ENCODE results near the gene AJM1. TPM values are rescaled to one million over a fixed set of nuclear protein-coding genes. Genes with fewer than 3 reads are reported as not detected.

Gene AJM1
- total RNA-seq, 1 experiment from 2014 or later, result 7.1 TPM

- Histone ChIP-seq H3K9me2 (ENCODE audit: insufficient read depth) (no peaks in the 10 kb centered on the region), H3K9ac (ENCODE audit: low read length) (no peak overlapping the region), H3K27ac (ENCODE audit: low read depth, low read length) (no peak overlapping the region), H3K36me3 (ENCODE audit: control insufficient read depth in 1 of 2, insufficient read depth in 2 of 2, low read length in 2 of 2) (0 out of 4 replicates have a peak, but pooled peaks cover 3% of the 10 kb centered on the region in 2 experiments), H3K9me3 (ENCODE audit: control insufficient read depth in 1 of 2, insufficient read depth in 1 of 2, low read depth in 1 of 2, low read length in 2 of 2) (no peaks in the 10 kb centered on the region), H3K4me1 (ENCODE audit: control insufficient read depth in 1 of 2, insufficient read depth in 2 of 2, low read length in 2 of 2) (peaks cover 11 to 16% of the 10 kb centered on the region in 2 experiments), H4K20me1 (ENCODE audit: insufficient read depth) (no peaks in the 10 kb centered on the region), H3K27me3 (ENCODE audit: insufficient read depth, low read length) (no peaks in the 10 kb centered on the region), H3K79me2 (ENCODE audit: insufficient read depth, low read length) (no peaks in the 10 kb centered on the region), H3K4me3 (replicated peaks in 1 of 2; ENCODE audit: low read depth in 1 of 2, low read length in 2 of 2) (no peak overlapping the region), H3K4me2 (ENCODE audit: low read length) (no peak overlapping the region), H2AFZ (ENCODE audit: low read depth, low read length, poor library complexity, severe bottlenecking) (no peak overlapping the region)
- RAD21 ChIA-PET (ENCODE audit: low non-redundant PET in 1 of 2, low total read pairs in 2 of 2, uncharacterized antibody in 2 of 2, unreplicated experiment in 2 of 2), result no interaction called here
- CTCF ChIA-PET, result no interaction called here
- ATAC-seq, result no peak
- intact Hi-C loops (cut with micrococcal nuclease), result no loop called here
- no peak for DNase-seq (ENCODE audit: low read depth, low spot score)
- no TSS peak for BruUV-seq (replicated peaks)
- POLR2A ChIA-PET, result interaction anchor here (0.5 kb wide), 1 partner anchor 112 kb away, joined by 3 read pairs; no protein-coding TSS in a partner anchor
- TF ChIP-seq, protein P1, sequence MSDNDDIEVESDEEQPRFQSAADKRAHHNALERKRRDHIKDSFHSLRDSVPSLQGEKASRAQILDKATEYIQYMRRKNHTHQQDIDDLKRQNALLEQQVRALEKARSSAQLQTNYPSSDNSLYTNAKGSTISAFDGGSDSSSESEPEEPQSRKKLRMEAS (IDR thresholded peaks at IDR 0.05), result no peak
- no peak for TF ChIP-seq RAD21 (IDR thresholded peaks at IDR 0.05; ENCODE audit: low read depth)
- no peak for TF ChIP-seq REST (IDR thresholded peaks at IDR 0.05; ENCODE audit: low read depth)
- TF ChIP-seq YY1 (IDR thresholded peaks at IDR 0.05; ENCODE audit: extremely low read depth, insufficient replicate concordance, low read depth, low read length), result no peak
- no peak for TF ChIP-seq SP1 (IDR thresholded peaks at IDR 0.05; ENCODE audit: low read depth)
- TF ChIP-seq, protein P2, sequence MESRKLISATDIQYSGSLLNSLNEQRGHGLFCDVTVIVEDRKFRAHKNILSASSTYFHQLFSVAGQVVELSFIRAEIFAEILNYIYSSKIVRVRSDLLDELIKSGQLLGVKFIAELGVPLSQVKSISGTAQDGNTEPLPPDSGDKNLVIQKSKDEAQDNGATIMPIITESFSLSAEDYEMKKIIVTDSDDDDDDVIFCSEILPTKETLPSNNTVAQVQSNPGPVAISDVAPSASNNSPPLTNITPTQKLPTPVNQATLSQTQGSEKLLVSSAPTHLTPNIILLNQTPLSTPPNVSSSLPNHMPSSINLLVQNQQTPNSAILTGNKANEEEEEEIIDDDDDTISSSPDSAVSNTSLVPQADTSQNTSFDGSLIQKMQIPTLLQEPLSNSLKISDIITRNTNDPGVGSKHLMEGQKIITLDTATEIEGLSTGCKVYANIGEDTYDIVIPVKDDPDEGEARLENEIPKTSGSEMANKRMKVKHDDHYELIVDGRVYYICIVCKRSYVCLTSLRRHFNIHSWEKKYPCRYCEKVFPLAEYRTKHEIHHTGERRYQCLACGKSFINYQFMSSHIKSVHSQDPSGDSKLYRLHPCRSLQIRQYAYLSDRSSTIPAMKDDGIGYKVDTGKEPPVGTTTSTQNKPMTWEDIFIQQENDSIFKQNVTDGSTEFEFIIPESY (IDR thresholded peaks at IDR 0.05; ENCODE audit: extremely low read depth, insufficient replicate concordance, low read length), result no peak
- no peak for TF ChIP-seq ZFX (IDR thresholded peaks at IDR 0.05)
- TF ChIP-seq EGR1 (IDR thresholded peaks at IDR 0.05; ENCODE audit: low read depth), result no peak
- no peak for TF ChIP-seq POLR2A (IDR thresholded peaks at IDR 0.05; ENCODE audit: borderline replicate concordance, extremely low read depth, insufficient read depth, insufficient read length)
- TF ChIP-seq JUND (IDR thresholded peaks at IDR 0.05), result no peak
- no peak for TF ChIP-seq EZH2phosphoT487 (IDR thresholded peaks at IDR 0.05; ENCODE audit: borderline replicate concordance)
- TF ChIP-seq, protein P3, sequence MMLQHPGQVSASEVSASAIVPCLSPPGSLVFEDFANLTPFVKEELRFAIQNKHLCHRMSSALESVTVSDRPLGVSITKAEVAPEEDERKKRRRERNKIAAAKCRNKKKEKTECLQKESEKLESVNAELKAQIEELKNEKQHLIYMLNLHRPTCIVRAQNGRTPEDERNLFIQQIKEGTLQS (IDR thresholded peaks at IDR 0.05), result no peak
- no peak for TF ChIP-seq EZH2 (IDR thresholded peaks at IDR 0.05)
- no peak for TF ChIP-seq CTCF (IDR thresholded peaks at IDR 0.05 in 2 of 3, conservative IDR thresholded peaks at IDR 0.05 in 1 of 3; ENCODE audit: borderline replicate concordance in 1 of 3, insufficient read depth in 1 of 3, low read depth in 2 of 3, low read length in 2 of 3)
- no peak for TF ChIP-seq FOSL1 (IDR thresholded peaks at IDR 0.05; ENCODE audit: low read depth)
- TF ChIP-seq POLR2AphosphoS5 (IDR thresholded peaks at IDR 0.05; ENCODE audit: low read depth, low read length), result no peak
- no peak for TF ChIP-seq ZNF274 (IDR thresholded peaks at IDR 0.05; ENCODE audit: low read depth, low read length)
- no peak for TF ChIP-seq SRF (IDR thresholded peaks at IDR 0.05; ENCODE audit: low read depth)
Measured at GRCh38 chr9:136835932-136836904, 6.1 kb upstream of the AJM1 start.
